Neutrophil (primary cell): ENCODE results near the gene CCDC192.

ENCODE experiments used
- H3K27ac ChIP-seq: fragments of 200-600 bp; sonication (generic); 2 replicates; pipeline ENCODE4 v1.5.1; 2016; ENCODE audit warnings: mild to moderate bottlenecking, moderate library complexity
- H3K27me3 ChIP-seq: fragments of 200-600 bp; sonication (generic); 2 replicates; pipeline ENCODE4 v1.6.0; 2016; ENCODE audit warnings: mild to moderate bottlenecking
- H3K36me3 ChIP-seq: fragments of 200-600 bp; sonication (generic); 2 replicates; pipeline ENCODE4 v1.5.1; 2017
- H3K4me1 ChIP-seq, 2 experiments: fragments of 200-600 bp in 1 of 2; sonication (generic) in 1 of 2; 1 replicate in 1 of 2; 2 replicates in 1 of 2; pipeline versions ENCODE4 v1.5.1 to v1.6.1; 2013 to 2016; ENCODE audit warnings: low read depth in 1 of 2, low read length in 1 of 2, mild to moderate bottlenecking in 1 of 2, moderate library complexity in 1 of 2; ENCODE audit not compliant: control insufficient read depth in 1 of 2, insufficient read depth in 1 of 2
- H3K4me3 ChIP-seq, 2 experiments: fragments of 200-600 bp in 1 of 2; sonication (generic) in 1 of 2; 1 replicate in 1 of 2; 2 replicates in 1 of 2; pipeline ENCODE4 v1.5.1; 2013 to 2016; ENCODE audit warnings: low read depth in 1 of 2, low read length in 1 of 2, mild to moderate bottlenecking in 1 of 2, moderate library complexity in 1 of 2
- H3K9me3 ChIP-seq: fragments of 200-600 bp; sonication (generic); 2 replicates; pipeline ENCODE4 v1.5.1; 2016
- TF ChIP-seq, protein P1 (sequence below): fragments of 200-600 bp; sonication (generic); IDR thresholded peaks from 2 replicates; pipeline ENCODE4 v1.5.1; 2016; ENCODE audit warnings: antibody characterized with exemption

Gene CCDC192

DNA sequence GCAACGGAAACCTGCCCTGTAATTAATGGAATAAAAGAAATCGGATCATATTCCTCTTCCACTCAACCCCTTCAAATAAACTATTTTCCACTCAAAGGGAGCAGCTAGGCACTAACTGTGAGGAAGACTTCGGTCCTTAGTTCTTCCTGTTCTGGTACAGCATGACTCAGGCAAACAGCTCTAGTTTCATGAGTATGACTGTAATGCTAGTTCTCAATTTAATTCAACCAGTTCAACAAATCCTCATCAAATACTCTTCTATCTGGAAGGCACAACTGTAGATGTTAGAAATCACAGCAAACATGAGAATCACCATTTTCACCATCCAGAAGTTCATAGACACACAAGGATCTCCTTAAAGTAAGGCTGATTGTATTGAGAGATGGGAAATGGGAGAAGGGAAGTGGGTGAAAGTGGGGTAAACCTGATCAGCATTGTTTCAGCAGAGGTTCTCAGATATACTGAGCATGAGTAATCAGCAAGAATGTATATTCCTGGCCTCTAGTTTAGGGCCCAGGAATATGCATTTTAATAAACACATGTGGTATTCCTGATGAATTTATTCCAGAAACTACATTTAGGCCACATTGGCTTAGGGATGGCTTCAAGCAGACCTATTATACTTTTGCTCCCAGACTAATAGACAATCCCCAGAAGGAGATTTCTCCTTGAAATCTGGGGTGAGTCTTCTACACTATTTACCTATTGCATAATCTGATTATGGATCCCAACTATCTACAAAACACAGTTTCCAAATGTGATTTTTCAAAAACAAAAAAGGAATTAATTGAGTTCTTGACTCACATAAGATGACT lies 239.3 kb downstream of the CCDC192 start:
- Histone ChIP-seq H3K27me3 (no peaks in the 10 kb centered on the region), H3K36me3 (no peaks in the 10 kb centered on the region), H3K4me3 (no peak overlapping the region), H3K4me1 (no peaks in the 10 kb centered on the region), H3K9me3 (no peaks in the 10 kb centered on the region), H3K27ac (no peak overlapping the region)
- TF ChIP-seq, protein P1, sequence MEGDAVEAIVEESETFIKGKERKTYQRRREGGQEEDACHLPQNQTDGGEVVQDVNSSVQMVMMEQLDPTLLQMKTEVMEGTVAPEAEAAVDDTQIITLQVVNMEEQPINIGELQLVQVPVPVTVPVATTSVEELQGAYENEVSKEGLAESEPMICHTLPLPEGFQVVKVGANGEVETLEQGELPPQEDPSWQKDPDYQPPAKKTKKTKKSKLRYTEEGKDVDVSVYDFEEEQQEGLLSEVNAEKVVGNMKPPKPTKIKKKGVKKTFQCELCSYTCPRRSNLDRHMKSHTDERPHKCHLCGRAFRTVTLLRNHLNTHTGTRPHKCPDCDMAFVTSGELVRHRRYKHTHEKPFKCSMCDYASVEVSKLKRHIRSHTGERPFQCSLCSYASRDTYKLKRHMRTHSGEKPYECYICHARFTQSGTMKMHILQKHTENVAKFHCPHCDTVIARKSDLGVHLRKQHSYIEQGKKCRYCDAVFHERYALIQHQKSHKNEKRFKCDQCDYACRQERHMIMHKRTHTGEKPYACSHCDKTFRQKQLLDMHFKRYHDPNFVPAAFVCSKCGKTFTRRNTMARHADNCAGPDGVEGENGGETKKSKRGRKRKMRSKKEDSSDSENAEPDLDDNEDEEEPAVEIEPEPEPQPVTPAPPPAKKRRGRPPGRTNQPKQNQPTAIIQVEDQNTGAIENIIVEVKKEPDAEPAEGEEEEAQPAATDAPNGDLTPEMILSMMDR: no peak

DNA sequence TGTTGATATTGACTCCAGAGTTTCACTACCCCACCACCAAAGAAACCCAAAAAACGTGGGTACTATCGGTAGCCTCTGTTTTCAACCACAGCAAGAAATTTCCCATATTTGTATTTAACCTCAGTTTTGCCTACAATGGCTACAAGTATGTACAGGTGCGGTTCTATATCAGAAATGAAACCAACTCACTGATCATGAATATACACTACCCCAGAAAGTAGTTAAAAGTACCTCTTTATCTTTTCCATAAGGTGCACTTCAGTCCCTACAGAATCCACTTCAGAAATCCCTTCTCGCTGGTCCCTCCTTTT lies 239.8 kb downstream of the CCDC192 start:
- Histone ChIP-seq H3K9me3 (no peaks in the 10 kb centered on the region), H3K4me1 (no peaks in the 10 kb centered on the region), H3K4me3 (no peak overlapping the region), H3K27me3 (no peaks in the 10 kb centered on the region), H3K36me3 (no peaks in the 10 kb centered on the region), H3K27ac (no peak overlapping the region)
- TF ChIP-seq, protein P1: no peak

DNA sequence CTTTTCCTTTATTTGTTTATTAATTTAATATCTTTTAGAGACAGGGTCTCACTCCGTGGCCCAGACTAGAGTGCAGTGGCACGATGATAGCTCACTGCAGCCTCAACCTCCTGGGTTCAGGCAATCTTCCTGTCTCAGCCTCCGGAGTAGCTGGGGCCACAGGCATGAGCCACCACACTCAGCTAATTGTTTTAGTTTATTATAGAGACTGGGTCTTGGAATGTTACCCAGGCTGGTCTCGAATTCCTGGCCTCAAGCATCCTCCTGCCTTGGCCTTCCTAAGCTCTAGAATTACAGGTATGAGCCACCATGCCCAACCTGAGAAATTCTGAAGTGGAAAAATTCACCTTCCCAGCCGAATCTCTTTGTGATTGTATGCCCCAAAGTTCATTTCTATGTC lies 240.9 kb downstream of the CCDC192 start:
- TF ChIP-seq, protein P1: no peak
- Histone ChIP-seq H3K27ac (no peak overlapping the region), H3K36me3 (no peaks in the 10 kb centered on the region), H3K27me3 (no peaks in the 10 kb centered on the region), H3K4me3 (no peak overlapping the region), H3K4me1 (no peaks in the 10 kb centered on the region), H3K9me3 (no peaks in the 10 kb centered on the region)

DNA sequence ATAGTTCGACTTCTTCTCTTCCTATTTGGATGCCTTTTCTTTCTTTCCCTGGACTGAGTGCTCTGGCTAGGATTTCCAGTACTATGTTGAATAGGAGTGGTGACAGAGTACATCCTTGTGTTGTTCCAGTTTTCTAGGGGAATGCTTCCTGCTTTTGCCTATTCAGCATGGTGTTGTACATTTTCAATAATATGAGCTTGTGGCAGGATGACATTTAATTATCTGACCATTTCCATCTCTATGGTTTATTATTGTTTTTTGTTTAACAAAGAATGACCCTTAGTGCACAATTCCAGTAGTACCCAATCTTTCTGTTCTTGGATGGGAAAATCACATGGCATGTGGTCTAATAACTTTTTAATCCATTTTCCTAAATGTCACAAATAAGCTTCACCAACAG lies 244.8 kb downstream of the CCDC192 start:
- TF ChIP-seq, protein P1: no peak
- Histone ChIP-seq H3K4me1 (no peaks in the 10 kb centered on the region), H3K4me3 (no peak overlapping the region), H3K36me3 (no peaks in the 10 kb centered on the region), H3K27me3 (no peaks in the 10 kb centered on the region), H3K9me3 (no peaks in the 10 kb centered on the region), H3K27ac (no peak overlapping the region)

DNA sequence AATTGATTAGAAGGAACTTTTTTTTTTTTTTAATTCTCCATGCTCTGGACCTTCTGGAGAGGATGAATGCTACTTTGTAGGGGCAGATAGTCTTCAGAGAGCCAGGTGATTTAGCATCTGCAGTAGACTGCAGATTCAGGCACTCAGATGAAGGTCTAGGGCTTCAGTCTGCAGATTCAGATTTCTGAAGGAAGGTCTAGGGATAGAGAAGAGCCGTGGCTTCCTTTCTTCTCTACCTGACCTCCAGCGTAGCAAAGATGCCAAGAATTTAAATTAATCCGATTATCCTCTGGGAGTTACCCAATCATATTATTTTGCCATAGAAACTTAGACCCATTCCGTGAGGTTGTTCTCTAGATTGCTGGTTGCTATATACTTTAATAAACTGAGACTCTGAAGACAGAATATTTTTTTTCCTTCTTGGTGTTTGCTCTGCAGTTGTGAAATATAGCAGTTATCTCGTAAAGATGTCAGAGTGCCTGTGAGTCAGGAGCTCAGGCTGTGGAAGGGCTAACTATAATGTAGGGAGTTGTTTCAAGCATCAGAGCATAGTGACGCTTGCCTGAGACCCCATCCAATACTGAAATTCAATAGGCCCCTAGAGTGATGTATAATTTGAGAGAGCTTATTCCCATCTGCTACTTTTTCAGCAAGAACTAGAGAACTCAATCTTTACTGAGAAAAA lies 247.7 kb downstream of the CCDC192 start:
- Histone ChIP-seq H3K4me1 (no peaks in the 10 kb centered on the region), H3K9me3 (no peaks in the 10 kb centered on the region), H3K27me3 (no peaks in the 10 kb centered on the region), H3K36me3 (no peaks in the 10 kb centered on the region), H3K27ac (no peak overlapping the region), H3K4me3 (no peak overlapping the region)
- TF ChIP-seq, protein P1: no peak
